ENCODE data around the gene GCAT. TPM values are rescaled to one million over a fixed set of nuclear protein-coding genes. Genes with fewer than 3 reads are reported as not detected.

The GCAT gene
- total RNA-seq, 3 donors from 2014 or later: 9.2 to 15.6 (median 13.6) TPM

GRCh38 chr22:37822079-37822833, 14.5 kb downstream of the GCAT start:
- intact Hi-C loops (cut with DNase I, micrococcal nuclease): no loop called here
- H3K4me1 ChIP-seq (ENCODE audit: low read depth): peaks cover 18% of the 10 kb centered on the region
- ATAC-seq: no peak
- H3K4me3 ChIP-seq: no peak overlapping the region
- H3K9me3 ChIP-seq: no peaks in the 10 kb centered on the region
- no peak for DNase-seq
- TF ChIP-seq CTCF (IDR thresholded peaks at IDR 0.05): no peak
- no peaks in the 10 kb centered on the region for H3K36me3 ChIP-seq (ENCODE audit: low read depth)

- ATAC-seq (no peak), DNase-seq (no peak)
- no peaks in the 10 kb centered on the region for H3K36me3 ChIP-seq (ENCODE audit: low read depth)
- H3K9me3 ChIP-seq: no peaks in the 10 kb centered on the region
- TF ChIP-seq CTCF (IDR thresholded peaks at IDR 0.05): no peak
- no peak within 1 kb of the TSS for H3K4me3 ChIP-seq
- intact Hi-C loops (cut with DNase I, micrococcal nuclease): no loop called here
- peaks cover 11% of the 10 kb centered on the region for H3K4me1 ChIP-seq (ENCODE audit: low read depth)
Observed at GRCh38 chr22:37823134-37823985, 15.6 kb downstream of the GCAT start, which contains the start of gene GALR3. GALR3 (plus strand) TSS chr22:37823382; CDS start chr22:37823407, 25 bp downstream.

GRCh38 chr22:37824674-37825641, 17.2 kb downstream of the GCAT start:
- peak in 1 of 3 donors; percentile 67 for DNase-seq
- no peak for TF ChIP-seq CTCF (IDR thresholded peaks at IDR 0.05)
- Histone ChIP-seq H3K4me1 (ENCODE audit: low read depth) (peaks cover 2% of the 10 kb centered on the region), H3K4me3 (no peak overlapping the region), H3K36me3 (ENCODE audit: low read depth) (no peaks in the 10 kb centered on the region), H3K9me3 (no peaks in the 10 kb centered on the region)
- peak; percentile 81 for ATAC-seq
- intact Hi-C loops (cut with DNase I, micrococcal nuclease): no loop called here

- DNase-seq (no peak), ATAC-seq (no peak)
- Histone ChIP-seq H3K4me1 (ENCODE audit: low read depth) (peaks cover 2% of the 10 kb centered on the region), H3K4me3 (no peak overlapping the region), H3K9me3 (no peaks in the 10 kb centered on the region), H3K36me3 (ENCODE audit: low read depth) (peaks cover 5% of the 10 kb centered on the region)
- intact Hi-C loops (cut with DNase I, micrococcal nuclease): no loop called here
- TF ChIP-seq CTCF (IDR thresholded peaks at IDR 0.05): no peak
Observed at GRCh38 chr22:37827056-37827455, 19.3 kb downstream of the GCAT start.
